Esophagus muscularis mucosa (tissue), 4 donors: Measurements from ENCODE around the gene HOXD1. TPM values are rescaled to one million over a fixed set of nuclear protein-coding genes. Genes with fewer than 3 reads are reported as not detected.

ENCODE experiments used
- DNase-seq: peaks from one replicate; pipeline ENCODE4 v3.0.0-alpha.2; 2017; ENCODE audit errors: extremely low spot score
- H3K27ac ChIP-seq, 4 donors: fragments of 200-600 bp; sonication (generic); replicated peaks in 1 of 4; 1 replicate in 3 of 4; 2 replicates in 1 of 4; pipeline ENCODE4 v1.5.1; 2016 to 2019; ENCODE audit warnings: mild to moderate bottlenecking in 1 of 4
- H3K27me3 ChIP-seq, 4 donors: fragments of 200-600 bp; sonication (generic); one replicate each; pipeline versions ENCODE4 v1.5.1 to v1.6.0; 2016 to 2019
- H3K36me3 ChIP-seq, 4 donors: fragments of 200-600 bp; sonication (generic); one replicate each; pipeline ENCODE4 v1.5.1; 2016 to 2019
- H3K4me1 ChIP-seq, 4 donors: fragments of 200-600 bp; sonication (generic); one replicate each; pipeline ENCODE4 v1.5.1; 2016 to 2019
- H3K4me3 ChIP-seq, 4 donors: fragments of 200-600 bp; sonication (generic); 1 replicate in 2 of 4; 2 replicates in 2 of 4; pipeline ENCODE4 v1.5.1; 2016 to 2019; ENCODE audit warnings: mild to moderate bottlenecking in 4 of 4, moderate library complexity in 1 of 4
- H3K9me3 ChIP-seq, 4 donors: fragments of 200-600 bp; sonication (generic); 1 replicate in 3 of 4; 2 replicates in 1 of 4; pipeline ENCODE4 v1.5.1; 2016 to 2019
- EP300 ChIP-seq: sonication (generic); formaldehyde crosslinking; IDR thresholded peaks from one replicate; pipeline ENCODE4 v1.6.1; 2017; ENCODE audit warnings: antibody characterized with exemption
- POLR2A ChIP-seq: fragments of 450-650 bp; IDR thresholded peaks from one replicate; pipeline ENCODE4 v1.6.1; 2017; ENCODE audit warnings: antibody characterized with exemption, moderate library complexity, mild to moderate bottlenecking, low read depth
- POLR2AphosphoS5 ChIP-seq, 2 donors: sonication (generic); formaldehyde crosslinking; IDR thresholded peaks; one replicate each; pipeline ENCODE4 v1.6.1; 2017; ENCODE audit warnings: antibody characterized with exemption in 2 of 2
- WGBS: methylation state at CpG from one replicate; pipeline ENCODE4 v1.1.5; 2018; 5-methylcytosine and 5-hydroxymethylcytosine counted together
- intact Hi-C: fragments of 100-400 bp; cut with DNase I; formaldehyde crosslinking; loops from one replicate; pipeline ENCODE4 v1.15.1; 2023
- total RNA-seq, 4 donors: library from RNA; depleted of rRNA; stranded (reverse); fragments of >200 nt; gene quantifications; one replicate each; pipeline versions ENCODE4 v1.1.0 to v1.2.1, GENCODE V29; 2016
- TF ChIP-seq, protein P1 (sequence below), 3 experiments: fragments of 200-600 bp in 2 of 3; fragments of 450-650 bp in 1 of 3; sonication (generic) in 2 of 3; IDR thresholded peaks; one replicate each; pipeline ENCODE4 v1.5.1; 2017 to 2019; ENCODE audit warnings: antibody characterized with exemption in 3 of 3, mild to moderate bottlenecking in 2 of 3, moderate library complexity in 1 of 3

The HOXD1 gene
- total RNA-seq, 4 donors from 2014 or later, result 0.19 to 0.34 TPM; not detected in 2

DNA sequence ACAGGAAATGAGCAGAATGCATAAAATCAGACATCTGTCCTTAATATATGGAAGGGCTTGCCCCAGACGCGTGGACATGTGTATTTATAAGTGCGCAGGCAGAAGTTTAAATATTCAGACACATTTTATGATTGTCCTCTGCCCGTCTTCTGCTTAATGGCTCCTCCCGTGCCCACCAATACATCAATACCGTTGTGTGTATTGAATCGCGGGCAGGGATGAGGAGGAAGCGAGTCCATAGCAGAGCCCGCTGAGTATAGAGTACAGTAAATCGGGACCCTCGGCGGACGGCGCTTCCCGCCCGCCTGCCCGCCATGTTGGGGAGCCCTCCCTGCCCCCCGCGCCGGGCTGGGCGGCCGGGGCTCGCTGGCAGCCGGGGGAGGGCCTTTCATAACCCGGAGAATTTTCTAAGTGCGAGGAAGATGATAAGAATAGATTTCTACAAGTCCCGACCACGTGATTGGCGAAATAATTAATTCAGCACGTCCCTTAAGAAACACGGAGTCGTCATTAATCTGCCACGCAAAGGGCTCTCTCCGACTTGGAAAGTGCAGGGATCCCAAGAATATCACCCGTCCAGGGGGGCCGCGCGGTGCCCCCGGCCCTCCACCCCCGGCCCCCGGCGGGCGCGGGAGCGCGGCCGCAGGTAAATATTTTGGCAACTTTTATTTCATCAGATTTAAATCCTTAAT is 31.5 kb upstream of the HOXD1 start, which contains the start of gene HOXD3:
HOXD3 (plus strand) TSS at position 501 of the 692 bp plus-strand sequence. CDS start 11,808 bp downstream, outside the sequence.
- H3K4me3 ChIP-seq, result peak within 1 kb of the TSS; percentile 19 to 29 (median 26)
- DNase-seq, result no peak
- 12% methylated on average over 39 of the region's 48 CpGs for WGBS
- intact Hi-C loops, result no loop called here
- H3K27ac ChIP-seq, result no peak within 1 kb of the TSS
- peaks cover 17 to 60% (median 50%) of the 10 kb centered on the region in 4 donors for H3K4me1 ChIP-seq
- H3K9me3 ChIP-seq, result no peaks in the 10 kb centered on the region
- H3K36me3 ChIP-seq, result no peaks in the 10 kb centered on the region
- TF ChIP-seq EP300 (no peak), POLR2AphosphoS5 (IDR thresholded peaks at IDR 0.05) (no peak), POLR2A (no peak)
- TF ChIP-seq, protein P1, sequence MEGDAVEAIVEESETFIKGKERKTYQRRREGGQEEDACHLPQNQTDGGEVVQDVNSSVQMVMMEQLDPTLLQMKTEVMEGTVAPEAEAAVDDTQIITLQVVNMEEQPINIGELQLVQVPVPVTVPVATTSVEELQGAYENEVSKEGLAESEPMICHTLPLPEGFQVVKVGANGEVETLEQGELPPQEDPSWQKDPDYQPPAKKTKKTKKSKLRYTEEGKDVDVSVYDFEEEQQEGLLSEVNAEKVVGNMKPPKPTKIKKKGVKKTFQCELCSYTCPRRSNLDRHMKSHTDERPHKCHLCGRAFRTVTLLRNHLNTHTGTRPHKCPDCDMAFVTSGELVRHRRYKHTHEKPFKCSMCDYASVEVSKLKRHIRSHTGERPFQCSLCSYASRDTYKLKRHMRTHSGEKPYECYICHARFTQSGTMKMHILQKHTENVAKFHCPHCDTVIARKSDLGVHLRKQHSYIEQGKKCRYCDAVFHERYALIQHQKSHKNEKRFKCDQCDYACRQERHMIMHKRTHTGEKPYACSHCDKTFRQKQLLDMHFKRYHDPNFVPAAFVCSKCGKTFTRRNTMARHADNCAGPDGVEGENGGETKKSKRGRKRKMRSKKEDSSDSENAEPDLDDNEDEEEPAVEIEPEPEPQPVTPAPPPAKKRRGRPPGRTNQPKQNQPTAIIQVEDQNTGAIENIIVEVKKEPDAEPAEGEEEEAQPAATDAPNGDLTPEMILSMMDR (IDR thresholded peaks at IDR 0.05), result no peak
- H3K27me3 ChIP-seq, result peaks cover 7 to 100% (median 72%) of the 10 kb centered on the region in 4 donors

DNA sequence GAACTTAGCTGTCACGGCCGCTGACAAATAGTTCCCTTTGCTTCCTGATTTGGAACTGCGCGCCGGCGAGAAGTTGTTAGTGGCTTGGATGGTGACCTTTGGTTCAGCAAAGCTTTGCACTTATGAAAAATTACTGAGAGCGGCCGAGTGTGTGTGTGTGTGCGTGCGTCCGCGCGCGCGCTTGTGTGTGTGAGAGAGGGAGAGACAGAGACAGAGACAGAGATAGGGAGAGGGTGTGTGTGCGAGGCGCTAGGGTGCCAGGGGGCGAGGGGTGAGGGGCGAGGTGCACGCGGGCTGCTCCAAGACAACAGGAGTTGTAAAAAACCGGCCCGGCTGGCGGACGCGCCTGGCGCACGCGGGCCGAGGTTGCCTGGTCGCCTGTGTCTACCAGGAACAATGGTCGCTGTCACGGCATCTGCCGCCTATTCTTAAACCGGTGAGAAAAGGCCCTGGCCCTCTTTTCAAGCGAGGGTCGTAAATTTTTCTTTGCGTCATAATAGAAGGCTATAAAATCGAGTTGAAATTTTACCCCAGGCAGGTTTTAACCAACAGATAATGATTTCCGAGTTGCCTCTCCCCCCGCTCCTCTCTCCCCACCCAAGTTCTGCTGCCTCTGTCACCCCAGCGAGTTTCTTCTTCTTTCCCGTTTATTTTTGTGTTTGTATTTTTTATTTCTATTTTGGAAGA is 30.8 kb upstream of the HOXD1 start:
- intact Hi-C loops, result no loop called here
- WGBS, result 5% methylated on average over 42 of the region's 43 CpGs
- DNase-seq, result no peak
- TF ChIP-seq POLR2AphosphoS5 (IDR thresholded peaks at IDR 0.05), result no peak
- TF ChIP-seq, protein P1 (IDR thresholded peaks at IDR 0.05), result no peak
- TF ChIP-seq EP300, result no peak
- no peak for TF ChIP-seq POLR2A
- H3K36me3 ChIP-seq, result no peaks in the 10 kb centered on the region
- H3K27me3 ChIP-seq, result peaks cover 7 to 100% (median 73%) of the 10 kb centered on the region in 4 donors
- peaks cover 17 to 59% (median 47%) of the 10 kb centered on the region in 4 donors for H3K4me1 ChIP-seq
- H3K9me3 ChIP-seq, result no peaks in the 10 kb centered on the region
- H3K27ac ChIP-seq, result no peak overlapping the region
- peak overlapping the region; percentile 19 to 29 (median 26) for H3K4me3 ChIP-seq

DNA sequence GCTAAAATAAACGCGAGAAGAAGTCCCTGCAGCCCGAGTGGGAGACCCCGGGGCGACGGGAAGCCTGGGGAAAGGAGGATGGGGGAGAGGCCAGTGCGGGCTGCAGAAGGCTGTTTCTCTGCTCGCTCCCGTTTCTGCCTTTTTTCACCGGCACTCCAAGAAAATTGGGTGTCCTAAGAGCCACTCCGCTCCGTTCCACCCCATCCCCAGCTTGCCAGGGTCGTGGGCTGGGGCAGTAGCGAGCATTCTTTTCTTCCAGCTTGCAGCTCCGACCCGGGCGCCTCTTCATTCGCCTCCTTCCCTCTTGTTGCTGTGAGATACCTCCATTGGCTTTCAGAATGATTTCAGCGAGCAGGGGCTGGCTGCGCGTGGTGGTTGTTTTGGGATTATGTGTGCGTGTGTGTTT is 30.3 kb upstream of the HOXD1 start:
- 17% methylated on average over 22 of the region's 22 CpGs for WGBS

DNA sequence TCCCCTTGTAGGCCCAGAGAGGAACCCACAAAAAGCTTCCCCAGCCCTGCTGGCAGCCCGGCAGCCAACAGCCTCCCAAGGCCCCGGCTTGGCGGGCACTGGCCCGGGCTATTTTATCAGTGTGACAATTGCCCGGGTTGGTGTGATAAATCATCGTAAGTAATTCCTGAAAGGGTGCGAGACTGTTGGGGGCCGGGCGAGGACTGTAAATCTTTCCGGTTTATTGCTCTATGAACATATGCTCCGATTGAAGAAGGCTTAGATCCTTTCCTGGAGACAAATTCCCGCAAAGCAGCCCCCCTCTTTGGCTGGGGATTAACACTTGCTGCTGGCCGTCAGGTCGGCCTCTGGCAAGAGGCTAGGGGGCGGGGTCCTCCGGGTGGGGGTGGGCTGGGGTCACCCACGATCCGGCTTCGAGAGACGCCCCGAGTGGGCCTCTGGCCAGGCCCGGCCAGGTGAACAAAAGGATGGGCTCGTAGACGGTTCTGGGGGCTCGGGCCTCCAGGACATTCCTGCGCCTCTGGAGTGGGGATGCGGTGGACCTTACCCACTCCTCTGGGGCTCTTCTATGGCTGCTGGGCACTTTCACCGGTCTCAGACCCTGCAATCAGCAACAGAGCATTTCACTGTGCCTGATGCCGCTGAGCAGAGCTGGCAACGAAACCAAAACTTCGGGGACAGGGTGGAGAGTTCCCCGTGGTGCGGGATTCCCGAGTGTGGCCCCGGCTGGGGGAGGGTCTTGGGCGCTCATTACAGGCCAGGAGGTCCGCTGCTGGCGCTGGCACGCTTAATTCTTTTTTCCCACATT is 29.4 kb upstream of the HOXD1 start:
- no peak for DNase-seq
- H3K27me3 ChIP-seq, result peaks cover 7 to 100% (median 78%) of the 10 kb centered on the region in 4 donors
- H3K27ac ChIP-seq, result no peak overlapping the region
- TF ChIP-seq EP300, result no peak
- TF ChIP-seq POLR2A, result no peak
- TF ChIP-seq, protein P1 (IDR thresholded peaks at IDR 0.05), result no peak
- TF ChIP-seq POLR2AphosphoS5 (IDR thresholded peaks at IDR 0.05), result no peak
- intact Hi-C loops, result no loop called here
- no peak overlapping the region for H3K4me3 ChIP-seq
- H3K4me1 ChIP-seq, result peaks cover 17 to 58% (median 47%) of the 10 kb centered on the region in 4 donors
- 23% methylated on average over 24 of the region's 39 CpGs for WGBS
- H3K36me3 ChIP-seq, result no peaks in the 10 kb centered on the region
- H3K9me3 ChIP-seq, result no peaks in the 10 kb centered on the region

More for the DNA sequence above, 30.3 kb upstream of the HOXD1 start:
- H3K9me3 ChIP-seq, result no peaks in the 10 kb centered on the region
- TF ChIP-seq POLR2AphosphoS5 (IDR thresholded peaks at IDR 0.05), result no peak
- no peak for TF ChIP-seq EP300
- TF ChIP-seq, protein P1 (IDR thresholded peaks at IDR 0.05), result no peak
- no peak for TF ChIP-seq POLR2A
- H3K27me3 ChIP-seq, result peaks cover 7 to 100% (median 73%) of the 10 kb centered on the region in 4 donors
- H3K27ac ChIP-seq, result no peak overlapping the region
- no peak for DNase-seq
- intact Hi-C loops, result no loop called here
- no peaks in the 10 kb centered on the region for H3K36me3 ChIP-seq
- no peak overlapping the region for H3K4me3 ChIP-seq
- peaks cover 17 to 58% (median 47%) of the 10 kb centered on the region in 4 donors for H3K4me1 ChIP-seq
